Peyer's patch (tissue), 4 donors: ENCODE data around the gene DEFB132. TPM values are rescaled to one million over a fixed set of nuclear protein-coding genes. Genes with fewer than 3 reads are reported as not detected.

ENCODE experiments used
- DNase-seq, 3 donors: peaks; one replicate each; pipeline ENCODE4 v3.0.0-alpha.2; 2017 to 2019
- H3K27ac ChIP-seq, 4 donors: fragments of 200-600 bp; sonication (generic); one replicate each; pipeline ENCODE4 v1.5.1; 2016 to 2019
- H3K27me3 ChIP-seq, 2 donors: fragments of 200-600 bp; sonication (generic); one replicate each; pipeline ENCODE4 v1.5.1; 2019
- H3K36me3 ChIP-seq, 3 donors: fragments of 200-600 bp; sonication (generic); one replicate each; pipeline ENCODE4 v1.5.1; 2016 to 2019
- H3K4me1 ChIP-seq, 4 donors: fragments of 200-600 bp; sonication (generic); one replicate each; pipeline ENCODE4 v1.5.1; 2016 to 2019
- H3K4me3 ChIP-seq, 4 donors: fragments of 200-600 bp; sonication (generic); 1 replicate in 3 of 4; 2 replicates in 1 of 4; pipeline ENCODE4 v1.5.1; 2016 to 2019; ENCODE audit warnings: mild to moderate bottlenecking in 1 of 4
- H3K9me3 ChIP-seq, 4 donors: fragments of 200-600 bp; sonication (generic); one replicate each; pipeline ENCODE4 v1.5.1; 2016 to 2019; ENCODE audit warnings: mild to moderate bottlenecking in 1 of 4
- POLR2A ChIP-seq, 2 donors: fragments of 450-650 bp; IDR thresholded peaks; one replicate each; pipeline ENCODE4 v1.5.1; 2017; ENCODE audit warnings: antibody characterized with exemption in 2 of 2, mild to moderate bottlenecking in 2 of 2, moderate library complexity in 2 of 2
- total RNA-seq, 4 donors: library from RNA; depleted of rRNA; stranded (reverse); fragments of >200 nt; gene quantifications; one replicate each; pipeline ENCODE4 v1.1.0, GENCODE V29; 2016
- TF ChIP-seq, protein P1 (sequence below), 6 experiments: fragments of 450-650 bp in 4 of 6; fragments of 200-600 bp in 2 of 6; sonication (generic) in 1 of 6; IDR thresholded peaks; one replicate each; pipeline ENCODE4 v1.5.1; 2017 to 2019; ENCODE audit warnings: antibody characterized with exemption in 6 of 6, mild to moderate bottlenecking in 3 of 6, moderate library complexity in 1 of 6

The DEFB132 gene
- total RNA-seq, 4 donors from 2014 or later = not detected

DNA sequence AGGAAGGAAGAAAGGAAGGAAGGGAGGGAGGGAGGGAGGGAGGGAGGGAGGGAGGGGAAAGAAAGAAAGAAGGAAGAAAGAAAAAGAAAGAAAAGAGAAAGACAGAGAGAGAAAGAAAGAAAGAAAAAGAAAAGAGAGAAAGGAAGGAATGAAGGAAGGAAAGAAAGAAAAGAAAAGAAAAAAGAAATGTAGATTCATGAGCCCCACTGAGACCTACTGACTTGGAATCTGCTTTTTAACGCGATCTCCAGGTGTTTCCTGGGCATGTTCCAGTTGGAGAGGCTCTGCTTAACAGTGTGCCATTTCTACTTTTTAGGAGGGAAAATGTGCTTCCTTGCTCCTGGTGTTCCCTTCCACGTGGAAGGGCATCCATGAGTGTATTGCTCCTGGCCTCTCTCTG, 16.4 kb downstream of the DEFB132 start:
- H3K36me3 ChIP-seq = peaks cover 0 to 23% (median 0%) of the 10 kb centered on the region in 3 donors
- no peaks in the 10 kb centered on the region for H3K9me3 ChIP-seq
- TF ChIP-seq POLR2A (IDR thresholded peaks at IDR 0.05) = no peak
- no peaks in the 10 kb centered on the region for H3K27me3 ChIP-seq
- H3K4me3 ChIP-seq = no peak overlapping the region
- no peaks in the 10 kb centered on the region for H3K4me1 ChIP-seq
- H3K27ac ChIP-seq = no peak overlapping the region
- no peak for DNase-seq

- Histone ChIP-seq H3K27me3 (no peaks in the 10 kb centered on the region), H3K4me3 (no peak overlapping the region), H3K36me3 (peaks cover 0 to 23% (median 0%) of the 10 kb centered on the region in 3 donors), H3K27ac (no peak overlapping the region), H3K4me1 (no peaks in the 10 kb centered on the region), H3K9me3 (no peaks in the 10 kb centered on the region)
- DNase-seq = peak in 1 of 3 donors; percentile 10
- TF ChIP-seq, protein P1, sequence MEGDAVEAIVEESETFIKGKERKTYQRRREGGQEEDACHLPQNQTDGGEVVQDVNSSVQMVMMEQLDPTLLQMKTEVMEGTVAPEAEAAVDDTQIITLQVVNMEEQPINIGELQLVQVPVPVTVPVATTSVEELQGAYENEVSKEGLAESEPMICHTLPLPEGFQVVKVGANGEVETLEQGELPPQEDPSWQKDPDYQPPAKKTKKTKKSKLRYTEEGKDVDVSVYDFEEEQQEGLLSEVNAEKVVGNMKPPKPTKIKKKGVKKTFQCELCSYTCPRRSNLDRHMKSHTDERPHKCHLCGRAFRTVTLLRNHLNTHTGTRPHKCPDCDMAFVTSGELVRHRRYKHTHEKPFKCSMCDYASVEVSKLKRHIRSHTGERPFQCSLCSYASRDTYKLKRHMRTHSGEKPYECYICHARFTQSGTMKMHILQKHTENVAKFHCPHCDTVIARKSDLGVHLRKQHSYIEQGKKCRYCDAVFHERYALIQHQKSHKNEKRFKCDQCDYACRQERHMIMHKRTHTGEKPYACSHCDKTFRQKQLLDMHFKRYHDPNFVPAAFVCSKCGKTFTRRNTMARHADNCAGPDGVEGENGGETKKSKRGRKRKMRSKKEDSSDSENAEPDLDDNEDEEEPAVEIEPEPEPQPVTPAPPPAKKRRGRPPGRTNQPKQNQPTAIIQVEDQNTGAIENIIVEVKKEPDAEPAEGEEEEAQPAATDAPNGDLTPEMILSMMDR (IDR thresholded peaks at IDR 0.05) = no peak
- no peak for TF ChIP-seq POLR2A (IDR thresholded peaks at IDR 0.05)
These were observed 18.3 kb downstream of the DEFB132 start for GRCh38 chr20:275791-276190.

DNA sequence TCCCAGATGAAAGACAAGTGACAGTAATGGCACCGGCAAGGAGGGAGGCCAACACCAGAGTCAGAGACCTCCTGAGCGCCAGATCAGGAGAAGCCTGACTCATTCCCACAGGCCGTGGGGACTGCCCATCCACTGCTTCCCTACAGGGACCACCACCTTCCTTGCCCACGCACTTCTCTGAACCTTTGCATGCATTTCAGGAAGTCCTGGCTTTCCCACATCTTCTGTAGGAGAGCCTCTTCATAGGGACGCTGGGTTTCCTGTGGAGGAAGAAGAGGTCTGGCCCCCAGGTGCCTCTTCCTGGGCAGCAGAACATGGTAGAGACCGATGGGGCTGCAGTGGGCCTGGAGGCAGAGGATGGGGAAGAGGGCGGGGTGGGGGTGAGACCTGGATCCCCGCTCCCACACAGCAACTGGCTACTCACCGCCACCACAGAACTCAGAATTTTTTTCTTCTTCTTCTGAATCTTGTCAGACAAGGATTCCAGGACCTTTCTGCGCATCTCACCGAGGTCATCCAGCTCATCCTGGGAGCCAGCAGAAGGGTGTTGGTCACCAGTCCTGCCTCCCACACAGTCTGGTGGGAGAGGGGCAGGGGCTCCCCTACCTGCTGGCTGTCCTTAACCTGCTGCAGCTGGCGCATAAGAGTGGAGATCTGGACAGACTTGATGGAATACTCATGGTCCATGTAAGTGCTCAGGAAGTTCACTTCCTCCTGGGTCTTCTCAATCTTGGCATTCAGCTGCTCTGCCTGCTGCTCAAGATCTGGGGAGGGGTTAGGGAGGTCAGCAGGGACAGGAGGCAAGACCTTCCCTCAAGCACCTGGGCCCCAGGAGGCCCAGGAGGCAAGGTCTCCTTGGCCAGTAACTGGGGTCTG, 19.3 kb downstream of the DEFB132 start:
- DNase-seq = peak in 1 of 3 donors; percentile 23
- Histone ChIP-seq H3K4me3 (no peak overlapping the region), H3K27me3 (no peaks in the 10 kb centered on the region), H3K27ac (no peak overlapping the region), H3K36me3 (peaks cover 0 to 23% (median 0%) of the 10 kb centered on the region in 3 donors), H3K9me3 (no peaks in the 10 kb centered on the region), H3K4me1 (no peaks in the 10 kb centered on the region)
- TF ChIP-seq, protein P1 (IDR thresholded peaks at IDR 0.05) = no peak
- TF ChIP-seq POLR2A (IDR thresholded peaks at IDR 0.05) = no peak

DNA sequence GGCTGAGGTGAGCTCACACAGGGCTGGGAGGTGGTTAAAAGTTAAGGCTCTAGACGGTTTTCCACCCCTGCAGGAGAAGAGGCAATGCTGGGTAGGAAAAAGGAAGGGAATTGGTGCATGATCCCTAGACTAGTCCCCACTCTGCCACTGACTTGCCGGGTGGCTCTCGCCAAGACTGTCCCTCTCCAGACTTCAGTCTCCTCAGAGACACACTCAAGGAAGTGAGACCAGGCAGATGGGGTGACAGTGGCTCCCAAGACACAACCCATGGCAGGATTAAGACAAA, 19.9 kb downstream of the DEFB132 start:
- Histone ChIP-seq H3K36me3 (peaks cover 0 to 23% (median 0%) of the 10 kb centered on the region in 3 donors), H3K4me3 (no peak overlapping the region), H3K27me3 (no peaks in the 10 kb centered on the region)

GRCh38 chr20:278181-278580, 20.7 kb downstream of the DEFB132 start:
- Histone ChIP-seq H3K9me3 (no peaks in the 10 kb centered on the region), H3K36me3 (peaks cover 0 to 23% (median 0%) of the 10 kb centered on the region in 3 donors), H3K27ac (no peak overlapping the region), H3K4me1 (no peaks in the 10 kb centered on the region), H3K27me3 (no peaks in the 10 kb centered on the region), H3K4me3 (no peak overlapping the region)
- TF ChIP-seq POLR2A (IDR thresholded peaks at IDR 0.05) = no peak
- TF ChIP-seq, protein P1 (IDR thresholded peaks at IDR 0.05) = no peak
- DNase-seq = peak in 1 of 3 donors; percentile 9

More for the DNA sequence above, 19.9 kb downstream of the DEFB132 start:
- no peak overlapping the region for H3K27ac ChIP-seq
- no peaks in the 10 kb centered on the region for H3K9me3 ChIP-seq
- no peaks in the 10 kb centered on the region for H3K4me1 ChIP-seq
- DNase-seq = no peak
- TF ChIP-seq POLR2A (IDR thresholded peaks at IDR 0.05) = no peak
- TF ChIP-seq, protein P1 (IDR thresholded peaks at IDR 0.05) = no peak
